Esophagus squamous epithelium (tissue), 4 donors: Measurements from ENCODE around the gene RAB43.

Source experiments
- CTCF ChIP-seq, 6 experiments: fragments of 450-650 bp in 4 of 6; fragments of 200-600 bp in 2 of 6; sonication (generic) in 2 of 6; IDR thresholded peaks; one replicate each; pipeline ENCODE4 v1.5.1; 2016 to 2019; ENCODE audit warnings: antibody characterized with exemption in 6 of 6, mild to moderate bottlenecking in 4 of 6, moderate library complexity in 4 of 6
- POLR2A ChIP-seq, 4 donors: fragments of 450-650 bp; IDR thresholded peaks; one replicate each; pipeline ENCODE4 v1.6.1; 2017; ENCODE audit warnings: antibody characterized with exemption in 4 of 4, mild to moderate bottlenecking in 4 of 4, moderate library complexity in 3 of 4

DNA sequence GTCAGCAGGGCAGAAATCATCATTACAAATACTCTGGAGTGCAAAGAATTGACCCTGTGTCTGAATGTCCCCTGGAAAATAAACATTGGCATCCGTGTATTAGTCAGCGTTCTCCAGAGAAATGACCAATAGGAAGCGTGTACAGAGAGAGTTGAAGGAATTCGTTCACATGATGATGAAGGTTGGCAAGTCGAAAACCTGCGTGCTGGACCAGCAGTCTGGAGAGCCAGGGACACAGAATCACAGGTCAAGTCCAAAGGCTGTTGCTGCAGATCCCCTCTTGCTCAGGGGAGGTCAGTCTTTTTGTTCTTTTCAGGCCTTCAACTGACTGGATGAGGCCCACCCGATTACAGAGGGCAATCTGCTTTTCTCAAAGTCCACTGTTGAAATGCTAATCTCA, 44.4 kb downstream of the RAB43 start:
- TF ChIP-seq CTCF (IDR thresholded peaks at IDR 0.05) (no peak), POLR2A (IDR thresholded peaks at IDR 0.05) (no peak)
